ENCODE results near the gene SAMD14. TPM values are rescaled to one million over a fixed set of nuclear protein-coding genes. Genes with fewer than 3 reads are reported as not detected.

The SAMD14 gene
- total RNA-seq, 1 donor from 2014 or later: 0.26 TPM

DNA sequence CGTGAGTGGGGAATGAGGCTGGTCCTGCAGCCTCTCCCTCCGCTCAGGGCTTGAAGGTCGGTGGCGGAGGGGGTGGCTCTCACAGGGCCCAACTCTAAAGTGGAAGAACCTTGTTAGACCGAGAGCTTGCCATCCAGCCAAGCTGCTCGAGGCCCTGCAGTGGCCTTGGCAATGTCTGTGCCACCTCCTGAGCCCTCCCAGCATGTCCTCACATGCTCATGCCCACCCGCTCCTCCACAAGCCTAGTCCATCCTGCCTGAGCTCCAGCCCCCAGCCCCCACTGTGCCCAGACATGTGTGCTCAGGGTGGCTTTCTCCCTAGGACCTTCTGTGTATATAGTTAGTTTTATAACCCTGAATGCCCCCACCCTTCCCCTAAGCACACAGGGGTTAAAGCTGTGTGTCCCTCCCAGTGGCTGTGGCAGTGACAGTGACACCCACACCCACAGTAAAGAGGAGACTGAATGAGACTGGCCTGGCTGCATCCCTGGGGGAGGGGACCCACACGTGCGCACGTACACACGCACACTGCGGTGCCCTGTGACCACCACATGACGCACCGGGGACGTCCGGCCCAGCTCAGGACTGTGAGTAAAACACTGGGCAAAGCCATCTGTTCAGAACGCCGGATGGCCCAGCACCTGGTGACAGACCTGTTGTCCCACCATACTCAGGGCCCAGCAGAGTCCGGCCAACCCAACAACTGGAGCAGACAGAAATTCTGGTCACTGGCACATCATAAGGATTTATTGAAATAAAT is 19.2 kb downstream of the SAMD14 start:
- TF ChIP-seq CTCF (IDR thresholded peaks at IDR 0.05; ENCODE audit: insufficient read depth, low read length, severe bottlenecking): no peak
- FAIRE-seq (no peak), DNase-seq (ENCODE audit: low read depth) (no peak)
- Histone ChIP-seq H3K36me3 (ENCODE audit: control insufficient read depth, insufficient read depth, low read length) (peaks cover 1% of the 10 kb centered on the region), H3K27me3 (ENCODE audit: control insufficient read depth, insufficient read depth, low read length) (no peaks in the 10 kb centered on the region), H3K4me3 (ENCODE audit: low read depth, low read length) (no peak overlapping the region)

DNA sequence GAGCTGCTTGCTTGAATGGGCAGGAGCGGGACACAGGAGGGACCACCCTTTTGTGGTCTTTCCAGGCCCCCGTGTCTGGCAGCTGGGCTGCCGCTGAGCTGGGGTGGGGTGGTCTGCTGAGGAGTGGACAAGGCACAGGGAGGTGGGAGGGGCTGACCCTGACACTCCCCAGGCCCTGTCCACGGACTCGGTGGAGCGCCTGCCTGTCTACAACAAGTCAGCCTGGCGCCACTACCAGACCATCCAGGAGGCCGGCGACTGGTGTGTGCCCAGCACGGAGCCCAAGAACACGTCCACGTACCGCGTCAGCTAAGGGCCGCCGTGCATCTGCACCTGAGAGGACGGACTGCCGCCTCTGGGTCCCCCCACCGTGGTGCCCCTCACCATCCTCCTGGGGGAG is 20.2 kb downstream of the SAMD14 start:
- Histone ChIP-seq H3K4me3 (ENCODE audit: low read depth, low read length) (no peak overlapping the region), H3K27me3 (ENCODE audit: control insufficient read depth, insufficient read depth, low read length) (no peaks in the 10 kb centered on the region), H3K36me3 (ENCODE audit: control insufficient read depth, insufficient read depth, low read length) (peaks cover 1% of the 10 kb centered on the region)
- TF ChIP-seq CTCF (IDR thresholded peaks at IDR 0.05; ENCODE audit: insufficient read depth, low read length, severe bottlenecking): no peak
- DNase-seq (ENCODE audit: low read depth) (no peak), FAIRE-seq (no peak)

- H3K36me3 ChIP-seq (ENCODE audit: control insufficient read depth, insufficient read depth, low read length): peaks cover 1% of the 10 kb centered on the region
- no peaks in the 10 kb centered on the region for H3K27me3 ChIP-seq (ENCODE audit: control insufficient read depth, insufficient read depth, low read length)
- H3K4me3 ChIP-seq (ENCODE audit: low read depth, low read length): no peak overlapping the region
- DNase-seq (ENCODE audit: low read depth) (no peak), FAIRE-seq (no peak)
- no peak for TF ChIP-seq CTCF (IDR thresholded peaks at IDR 0.05; ENCODE audit: insufficient read depth, low read length, severe bottlenecking)
These were observed 20.8 kb downstream of the SAMD14 start for GRCh38 chr17:50109207-50109606.

DNA sequence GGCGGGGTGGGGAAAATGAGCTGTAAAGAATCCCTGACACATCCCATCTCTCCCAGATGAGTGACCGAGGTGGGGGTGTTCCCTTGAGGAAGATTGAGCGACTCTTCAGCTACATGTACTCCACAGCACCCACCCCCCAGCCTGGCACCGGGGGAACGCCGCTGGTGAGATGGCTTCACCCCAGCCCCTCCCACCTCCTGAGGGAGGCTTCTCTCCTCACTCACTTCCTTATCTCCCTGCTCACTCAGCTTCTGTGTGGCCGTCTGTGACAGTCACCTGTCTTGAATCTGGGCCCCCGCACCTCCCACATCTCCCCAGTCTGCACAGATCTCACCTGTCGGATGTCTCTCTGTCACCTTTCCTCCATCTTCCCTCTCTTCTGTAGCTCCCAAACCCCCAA is 21.4 kb downstream of the SAMD14 start:
- Histone ChIP-seq H3K27me3 (ENCODE audit: control insufficient read depth, insufficient read depth, low read length) (no peaks in the 10 kb centered on the region), H3K4me3 (ENCODE audit: low read depth, low read length) (no peak overlapping the region), H3K36me3 (ENCODE audit: control insufficient read depth, insufficient read depth, low read length) (peaks cover 1% of the 10 kb centered on the region)
- TF ChIP-seq CTCF (IDR thresholded peaks at IDR 0.05; ENCODE audit: insufficient read depth, low read length, severe bottlenecking): no peak
- DNase-seq (ENCODE audit: low read depth): no peak
- FAIRE-seq: no peak

- TF ChIP-seq CTCF (IDR thresholded peaks at IDR 0.05; ENCODE audit: insufficient read depth, low read length, severe bottlenecking): no peak
- DNase-seq (ENCODE audit: low read depth): peak; percentile 95
- no peak overlapping the region for H3K4me3 ChIP-seq (ENCODE audit: low read depth, low read length)
- peaks cover 1% of the 10 kb centered on the region for H3K36me3 ChIP-seq (ENCODE audit: control insufficient read depth, insufficient read depth, low read length)
- no peaks in the 10 kb centered on the region for H3K27me3 ChIP-seq (ENCODE audit: control insufficient read depth, insufficient read depth, low read length)
- FAIRE-seq: peak; percentile 94
These were observed 22.1 kb downstream of the SAMD14 start for GRCh38 chr17:50107790-50108414.
